Measurements from ENCODE around the gene NTN5. TPM values are rescaled to one million over a fixed set of nuclear protein-coding genes. Genes with fewer than 3 reads are reported as not detected.

The NTN5 gene
- polyA plus RNA-seq, 1 experiment, result 0.11 TPM

GRCh38 chr19:48656840-48657474 is 15.9 kb downstream of the NTN5 start:
- Histone ChIP-seq H3K36me3 (ENCODE audit: control insufficient read depth, insufficient read depth, low read length) (no peaks in the 10 kb centered on the region), H3K4me3 (ENCODE audit: low read depth, low read length) (no peak overlapping the region), H3K27me3 (ENCODE audit: control insufficient read depth, insufficient read depth, low read length) (peaks cover under 1% of the 10 kb centered on the region; the same call in 1 of the 2 replicates)
- no peak for TF ChIP-seq CTCF (IDR thresholded peaks at IDR 0.05; ENCODE audit: insufficient read depth, low read depth, low read length)
- ChIA-PET POLR2A (no interaction called here), CTCF (interaction anchor here (1.2 to 1.4 kb wide), 2 partner anchors 11 kb away, joined by 3 to 6 read pairs; partner anchors contain the start of gene CA11)
- peak; percentile 77 for DNase-seq (ENCODE audit: low read depth)

- no peak overlapping the region for H3K4me3 ChIP-seq (ENCODE audit: low read depth, low read length)
- POLR2A ChIA-PET, result no interaction called here
- peaks cover 2% of the 10 kb centered on the region; the same call in 1 of the 2 replicates for H3K27me3 ChIP-seq (ENCODE audit: control insufficient read depth, insufficient read depth, low read length)
- TF ChIP-seq CTCF (IDR thresholded peaks at IDR 0.05; ENCODE audit: insufficient read depth, low read depth, low read length), result no peak
- CTCF ChIA-PET, result interaction anchor here (0.7 kb wide), 1 partner anchor 134 kb away, joined by 3 read pairs; no protein-coding TSS in a partner anchor
- no peak for DNase-seq (ENCODE audit: low read depth)
- H3K36me3 ChIP-seq (ENCODE audit: control insufficient read depth, insufficient read depth, low read length), result no peaks in the 10 kb centered on the region
These were observed 18.3 kb downstream of the NTN5 start for GRCh38 chr19:48654299-48655059.

- ChIA-PET POLR2A (no interaction called here), CTCF (no interaction called here)
- Histone ChIP-seq H3K36me3 (ENCODE audit: control insufficient read depth, insufficient read depth, low read length) (no peaks in the 10 kb centered on the region), H3K27me3 (ENCODE audit: control insufficient read depth, insufficient read depth, low read length) (peaks cover 2% of the 10 kb centered on the region; the same call in 1 of the 2 replicates), H3K4me3 (ENCODE audit: low read depth, low read length) (no peak overlapping the region)
- DNase-seq (ENCODE audit: low read depth), result no peak
- TF ChIP-seq CTCF (IDR thresholded peaks at IDR 0.05; ENCODE audit: insufficient read depth, low read depth, low read length), result no peak
These were observed 21.2 kb downstream of the NTN5 start for GRCh38 chr19:48651683-48652048.

GRCh38 chr19:48650974-48651682 is 21.7 kb downstream of the NTN5 start:
- no peak for DNase-seq (ENCODE audit: low read depth)
- no peak for TF ChIP-seq CTCF (IDR thresholded peaks at IDR 0.05; ENCODE audit: insufficient read depth, low read depth, low read length)
- Histone ChIP-seq H3K27me3 (ENCODE audit: control insufficient read depth, insufficient read depth, low read length) (peaks cover 2% of the 10 kb centered on the region; the same call in 1 of the 2 replicates), H3K4me3 (ENCODE audit: low read depth, low read length) (no peak overlapping the region), H3K36me3 (ENCODE audit: control insufficient read depth, insufficient read depth, low read length) (no peaks in the 10 kb centered on the region)
- ChIA-PET CTCF (interaction anchor here (1.2 kb wide), 1 partner anchor 23 kb away, joined by 3 read pairs; no protein-coding TSS in a partner anchor), POLR2A (no interaction called here)

- no peak for TF ChIP-seq CTCF (IDR thresholded peaks at IDR 0.05; ENCODE audit: insufficient read depth, low read depth, low read length)
- Histone ChIP-seq H3K4me3 (ENCODE audit: low read depth, low read length) (no peak overlapping the region), H3K36me3 (ENCODE audit: control insufficient read depth, insufficient read depth, low read length) (no peaks in the 10 kb centered on the region), H3K27me3 (ENCODE audit: control insufficient read depth, insufficient read depth, low read length) (0 out of 2 replicates have a peak, but pooled peaks cover 2% of the 10 kb centered on the region)
- POLR2A ChIA-PET, result no interaction called here
- CTCF ChIA-PET, result interaction anchor here (0.7 kb wide), 1 partner anchor 194 kb away, joined by 3 read pairs; no protein-coding TSS in a partner anchor
- DNase-seq (ENCODE audit: low read depth), result no peak
These were observed 24.7 kb downstream of the NTN5 start for GRCh38 chr19:48648134-48648533.

All from BJ (cell line).